ENCODE results near the gene SEMA6B.

- no peak for TF ChIP-seq REST (IDR thresholded peaks at IDR 0.05; ENCODE audit: insufficient read depth in 1 of 2, low read depth in 2 of 2, low read length in 2 of 2)
- no peak for TF ChIP-seq POLR2AphosphoS5 (IDR thresholded peaks at IDR 0.05; ENCODE audit: low read depth, low read length)
- TF ChIP-seq TAF1 (IDR thresholded peaks at IDR 0.05; ENCODE audit: borderline replicate concordance, insufficient read depth, low read length), result no peak
- no peak for TF ChIP-seq SIN3A (IDR thresholded peaks at IDR 0.05; ENCODE audit: borderline replicate concordance, insufficient read depth, low read length)
These were observed 34.5 kb downstream of the SEMA6B start for GRCh38 chr19:4524808-4525562.
